ENCODE data around the gene C14orf132.
"Not testable (repeated sequence)": the region's sequence is repeated elsewhere in the genome, so short reads cannot be mapped to it uniquely, and the experiment has no call there.

GRCh38 chr14:96073260-96074039 lies 34.3 kb downstream of the C14orf132 start:
- not testable (repeated sequence) for TF ChIP-seq CTCF, POLR2A (IDR thresholded peaks at IDR 0.05)

Measured in Peyer's patch (tissue), 4 donors.